ENCODE measurements around the gene MON1A.

Gene MON1A

DNA sequence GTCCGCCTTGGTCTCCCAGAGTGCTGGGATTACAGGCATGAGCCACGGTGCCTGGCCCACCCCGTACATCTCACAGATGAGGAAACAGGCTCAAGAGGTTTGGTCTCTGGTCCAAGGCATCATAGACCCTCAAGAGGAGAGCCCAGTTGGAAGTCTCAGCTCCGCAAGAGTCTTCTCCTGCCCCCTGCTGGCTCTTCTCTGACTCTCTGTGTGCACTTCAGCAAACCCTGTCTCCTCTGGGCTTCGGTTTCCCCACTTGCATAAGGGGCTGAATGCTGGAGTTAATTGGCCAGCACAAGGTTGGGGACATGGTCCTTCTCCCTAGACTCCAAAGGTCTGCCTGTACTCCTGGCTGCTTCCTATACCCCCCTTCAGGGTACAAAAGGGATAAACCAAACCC lies 29.8 kb downstream of the MON1A start (continued):
- TF ChIP-seq PPARA (CRISPR knock-in tag; IDR thresholded peaks at IDR 0.05; ENCODE audit: borderline replicate concordance): no peak
- TF ChIP-seq, protein P1, sequence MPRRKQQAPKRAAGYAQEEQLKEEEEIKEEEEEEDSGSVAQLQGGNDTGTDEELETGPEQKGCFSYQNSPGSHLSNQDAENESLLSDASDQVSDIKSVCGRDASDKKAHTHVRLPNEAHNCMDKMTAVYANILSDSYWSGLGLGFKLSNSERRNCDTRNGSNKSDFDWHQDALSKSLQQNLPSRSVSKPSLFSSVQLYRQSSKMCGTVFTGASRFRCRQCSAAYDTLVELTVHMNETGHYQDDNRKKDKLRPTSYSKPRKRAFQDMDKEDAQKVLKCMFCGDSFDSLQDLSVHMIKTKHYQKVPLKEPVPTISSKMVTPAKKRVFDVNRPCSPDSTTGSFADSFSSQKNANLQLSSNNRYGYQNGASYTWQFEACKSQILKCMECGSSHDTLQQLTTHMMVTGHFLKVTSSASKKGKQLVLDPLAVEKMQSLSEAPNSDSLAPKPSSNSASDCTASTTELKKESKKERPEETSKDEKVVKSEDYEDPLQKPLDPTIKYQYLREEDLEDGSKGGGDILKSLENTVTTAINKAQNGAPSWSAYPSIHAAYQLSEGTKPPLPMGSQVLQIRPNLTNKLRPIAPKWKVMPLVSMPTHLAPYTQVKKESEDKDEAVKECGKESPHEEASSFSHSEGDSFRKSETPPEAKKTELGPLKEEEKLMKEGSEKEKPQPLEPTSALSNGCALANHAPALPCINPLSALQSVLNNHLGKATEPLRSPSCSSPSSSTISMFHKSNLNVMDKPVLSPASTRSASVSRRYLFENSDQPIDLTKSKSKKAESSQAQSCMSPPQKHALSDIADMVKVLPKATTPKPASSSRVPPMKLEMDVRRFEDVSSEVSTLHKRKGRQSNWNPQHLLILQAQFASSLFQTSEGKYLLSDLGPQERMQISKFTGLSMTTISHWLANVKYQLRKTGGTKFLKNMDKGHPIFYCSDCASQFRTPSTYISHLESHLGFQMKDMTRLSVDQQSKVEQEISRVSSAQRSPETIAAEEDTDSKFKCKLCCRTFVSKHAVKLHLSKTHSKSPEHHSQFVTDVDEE (CRISPR knock-in tag; IDR thresholded peaks at IDR 0.05): no peak
- TF ChIP-seq ZNF70 (CRISPR knock-in tag; IDR thresholded peaks at IDR 0.05): no peak
- TF ChIP-seq ISL1 (CRISPR knock-in tag; IDR thresholded peaks at IDR 0.05): no peak
- no peak for TF ChIP-seq ZNF565 (CRISPR knock-in tag; conservative IDR thresholded peaks at IDR 0.05; ENCODE audit: low read depth)
- TF ChIP-seq ESRRG (CRISPR knock-in tag; IDR thresholded peaks at IDR 0.05): no peak
- TF ChIP-seq ZC3H10 (CRISPR knock-in tag; IDR thresholded peaks at IDR 0.05): no peak
- TF ChIP-seq TCF4 (CRISPR knock-in tag; IDR thresholded peaks at IDR 0.05; ENCODE audit: borderline replicate concordance): no peak
- no peak for TF ChIP-seq BACH2 (CRISPR knock-in tag; IDR thresholded peaks at IDR 0.05; ENCODE audit: borderline replicate concordance)
- no peak for TF ChIP-seq OSR1 (CRISPR knock-in tag; IDR thresholded peaks at IDR 0.05)
- no peak for TF ChIP-seq RARB (CRISPR knock-in tag; IDR thresholded peaks at IDR 0.05)

DNA sequence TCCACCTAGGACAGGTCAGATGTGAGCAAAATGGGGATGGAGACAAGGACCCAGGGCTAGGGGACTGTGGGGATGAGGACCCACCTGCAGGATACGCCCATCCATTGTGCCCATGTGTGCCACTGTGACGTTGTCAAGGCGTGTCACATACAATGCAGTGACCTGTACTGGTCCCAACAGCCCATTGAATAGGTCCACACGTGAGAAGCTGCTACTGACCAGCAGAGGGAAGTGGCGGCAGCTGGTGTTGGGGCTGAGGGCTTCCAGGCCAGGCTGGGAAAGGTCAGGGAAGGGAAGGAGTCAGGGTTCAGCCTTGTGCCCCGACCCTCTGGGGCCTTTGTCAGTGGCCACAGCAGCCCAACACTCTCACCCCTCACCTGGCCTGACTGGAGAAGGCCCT lies 30.6 kb downstream of the MON1A start:
- ATAC-seq: no peak
- TF ChIP-seq PPARA (CRISPR knock-in tag; IDR thresholded peaks at IDR 0.05; ENCODE audit: borderline replicate concordance) (no peak), ZFP3 (CRISPR knock-in tag; IDR thresholded peaks at IDR 0.05) (no peak), SNAI2 (CRISPR knock-in tag; IDR thresholded peaks at IDR 0.05) (no peak), TCF4 (CRISPR knock-in tag; IDR thresholded peaks at IDR 0.05; ENCODE audit: borderline replicate concordance) (no peak), BACH2 (CRISPR knock-in tag; IDR thresholded peaks at IDR 0.05; ENCODE audit: borderline replicate concordance) (no peak), CSDC2 (CRISPR knock-in tag; IDR thresholded peaks at IDR 0.05) (no peak), ESRRG (CRISPR knock-in tag; IDR thresholded peaks at IDR 0.05) (no peak), CREB5 (CRISPR knock-in tag; IDR thresholded peaks at IDR 0.05; ENCODE audit: low read depth) (no peak), ZNF8 (CRISPR knock-in tag; IDR thresholded peaks at IDR 0.05) (no peak), OSR1 (CRISPR knock-in tag; IDR thresholded peaks at IDR 0.05) (no peak), GLIS3 (CRISPR knock-in tag; IDR thresholded peaks at IDR 0.05) (no peak), TOX (CRISPR knock-in tag; IDR thresholded peaks at IDR 0.05; ENCODE audit: borderline replicate concordance) (no peak), ISL1 (CRISPR knock-in tag; IDR thresholded peaks at IDR 0.05) (no peak), ZFP30 (CRISPR knock-in tag; IDR thresholded peaks at IDR 0.05) (no peak)

DNA sequence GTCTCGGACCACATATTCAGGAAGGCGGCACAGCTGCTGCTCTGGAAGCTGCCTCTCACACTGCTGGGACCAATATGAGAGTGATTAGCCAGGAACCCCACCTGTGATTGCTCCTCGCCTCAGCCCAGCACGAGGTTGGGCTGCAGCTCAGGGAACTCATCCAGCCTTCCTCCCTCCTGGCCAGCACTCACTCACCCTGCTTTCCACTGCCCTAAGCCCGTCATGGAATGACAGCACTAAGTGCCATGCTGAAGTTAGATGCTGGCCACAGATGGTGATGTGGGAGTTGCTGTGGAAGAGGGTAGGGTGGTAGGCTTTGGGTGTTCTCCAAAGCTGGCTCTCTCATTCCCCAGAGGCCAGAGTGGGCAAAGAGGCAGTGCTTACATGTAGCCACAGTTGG lies 33.3 kb downstream of the MON1A start:
- no peak for ATAC-seq
- TF ChIP-seq ESRRG (CRISPR knock-in tag; IDR thresholded peaks at IDR 0.05): no peak
- TF ChIP-seq, protein P1 (CRISPR knock-in tag; IDR thresholded peaks at IDR 0.05): no peak
- TF ChIP-seq ZFP3 (CRISPR knock-in tag; IDR thresholded peaks at IDR 0.05): no peak
- TF ChIP-seq ZNF8 (CRISPR knock-in tag; IDR thresholded peaks at IDR 0.05): no peak
- no peak for TF ChIP-seq TCF4 (CRISPR knock-in tag; IDR thresholded peaks at IDR 0.05; ENCODE audit: borderline replicate concordance)
- TF ChIP-seq ZNF565 (CRISPR knock-in tag; conservative IDR thresholded peaks at IDR 0.05; ENCODE audit: low read depth): no peak
- TF ChIP-seq SNAI2 (CRISPR knock-in tag; IDR thresholded peaks at IDR 0.05): no peak
- TF ChIP-seq GLIS3 (CRISPR knock-in tag; IDR thresholded peaks at IDR 0.05): no peak
- TF ChIP-seq CSRNP3 (CRISPR knock-in tag; IDR thresholded peaks at IDR 0.05): no peak

DNA sequence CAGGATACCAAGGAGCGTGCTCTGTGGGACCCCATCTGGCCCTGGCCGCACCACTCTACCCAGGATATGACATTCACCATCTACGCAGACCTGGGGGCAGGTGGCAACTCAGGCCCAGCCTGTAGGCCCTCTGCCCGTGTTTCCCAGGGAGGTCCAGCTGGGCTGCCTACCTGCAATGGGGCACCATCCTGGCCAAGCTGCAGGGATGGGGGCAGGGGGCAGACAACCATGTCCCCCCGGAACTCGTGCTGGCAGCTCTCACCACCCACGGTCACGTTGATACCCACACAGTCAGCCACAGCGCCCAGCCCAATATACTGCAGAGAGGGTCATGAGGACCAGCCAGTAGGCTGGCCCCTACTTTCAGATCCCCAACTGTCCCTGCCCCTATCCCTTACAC lies 33.8 kb downstream of the MON1A start:
- TF ChIP-seq GLIS3 (CRISPR knock-in tag; IDR thresholded peaks at IDR 0.05) (no peak), ARNTL (CRISPR knock-in tag; IDR thresholded peaks at IDR 0.05; ENCODE audit: borderline replicate concordance, low read depth) (no peak)
- no peak for ATAC-seq

Measured in SK-N-SH treated with all-trans-retinoic acid at 6 μM for 48 hours (cell line).